ENCODE measurements around the gene LCMT2.
"Not testable (repeated sequence)": the region's sequence is repeated elsewhere in the genome, so short reads cannot be mapped to it uniquely, and the experiment has no call there.

Gene LCMT2

DNA sequence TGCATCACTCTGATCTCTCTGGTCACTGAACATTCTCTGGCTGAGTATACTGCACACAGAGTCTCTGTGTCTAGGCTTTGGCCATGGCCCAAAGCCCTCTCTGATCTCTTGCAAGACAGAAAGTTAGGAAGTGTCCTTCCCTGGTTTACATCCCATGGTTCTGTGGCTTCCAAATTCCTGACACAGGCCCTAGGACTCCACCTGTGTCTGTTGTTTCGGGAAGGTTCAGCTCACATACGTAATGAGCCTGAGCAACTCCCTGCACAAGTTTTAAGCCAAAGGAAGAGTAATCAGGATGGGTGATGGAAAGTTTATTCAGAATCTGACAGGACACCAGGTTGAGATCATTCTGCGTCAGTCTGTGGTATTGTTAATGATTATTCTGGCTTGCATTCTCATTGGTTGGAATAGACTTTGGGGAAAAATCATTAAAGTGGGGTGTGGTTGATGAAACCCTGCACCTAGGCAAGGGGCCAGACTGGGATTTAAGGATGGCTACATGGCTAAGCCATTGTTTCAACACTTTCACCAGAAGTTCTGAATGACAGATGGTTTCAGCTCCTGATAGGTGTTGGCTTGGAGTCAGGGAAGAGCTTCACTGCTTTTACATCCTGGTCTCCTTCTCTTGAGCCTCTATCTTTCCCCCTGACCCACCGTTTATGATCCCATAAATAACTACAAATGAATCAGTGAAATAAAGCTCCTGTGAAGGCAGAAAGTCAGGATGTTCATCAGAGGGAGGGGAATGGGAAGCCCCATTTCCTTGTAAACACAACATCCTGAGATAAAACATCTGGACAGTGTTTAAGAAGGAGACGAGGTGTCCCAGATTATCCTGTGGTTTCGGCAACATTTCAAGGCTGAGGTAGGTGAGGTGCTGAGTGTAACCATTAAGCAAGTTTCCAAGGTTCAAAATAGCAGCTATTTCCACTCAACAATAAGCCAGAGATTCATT lies 14.1 kb downstream of the LCMT2 start:
- no peak for DNase-seq

- no peak for DNase-seq
Observed at GRCh38 chr15:43314171-43314570, 16.2 kb downstream of the LCMT2 start.

- no peak for DNase-seq
Observed at GRCh38 chr15:43312378-43312777, 18.0 kb downstream of the LCMT2 start.

DNA sequence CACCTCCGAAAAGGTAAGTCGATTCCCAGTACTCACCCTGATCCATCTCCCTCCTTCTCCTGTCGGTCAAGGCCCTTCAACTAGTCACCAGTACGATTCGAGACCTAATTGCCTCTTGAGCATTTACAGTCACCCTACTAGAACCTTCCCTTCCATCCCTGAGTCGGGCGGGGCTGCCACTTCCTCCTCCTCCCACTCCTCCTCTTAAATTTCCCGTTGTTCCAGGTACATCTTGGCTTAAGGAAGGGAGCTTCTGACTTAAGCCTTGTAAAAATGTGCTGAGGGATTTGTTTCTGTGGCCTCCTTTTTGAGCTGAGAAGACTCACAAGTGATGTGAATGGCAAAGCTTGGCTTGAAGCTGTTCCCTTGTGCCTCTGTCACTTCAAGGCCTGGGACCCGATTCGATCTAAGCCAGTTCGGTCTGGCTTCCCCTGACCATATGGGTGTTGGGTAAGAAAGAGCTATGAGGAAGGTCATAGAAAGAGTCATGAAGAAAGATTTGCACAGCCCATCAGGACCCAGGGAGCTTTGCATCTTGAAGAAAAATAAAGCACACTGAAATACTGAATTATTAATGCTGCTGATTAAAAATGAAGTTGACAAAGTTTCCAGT lies 28.1 kb downstream of the LCMT2 start, which contains the start of gene TGM7:
Gene TGM7, minus strand, starts transcription at position 51 of the 613 bp plus-strand sequence.
- DNase-seq: no peak

DNA sequence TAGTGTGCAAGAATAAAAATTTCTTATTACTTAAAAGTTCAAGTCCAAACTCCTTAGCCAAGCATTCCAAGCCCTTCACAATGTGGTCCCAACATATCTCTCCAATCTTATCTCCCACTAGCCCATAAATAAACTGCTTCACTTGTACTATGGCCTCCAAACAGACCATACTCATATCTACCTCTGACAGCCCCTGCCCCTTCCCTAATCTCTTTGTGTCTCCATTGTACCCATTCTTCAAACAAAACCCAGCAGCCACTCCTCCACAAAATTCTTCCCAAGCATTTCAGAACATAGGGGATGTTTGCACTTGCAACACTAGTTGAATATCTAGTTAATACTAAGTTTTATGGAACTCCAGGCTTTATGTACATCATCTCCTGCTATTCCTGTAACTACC lies 30.5 kb downstream of the LCMT2 start:
- DNase-seq: no peak

DNA sequence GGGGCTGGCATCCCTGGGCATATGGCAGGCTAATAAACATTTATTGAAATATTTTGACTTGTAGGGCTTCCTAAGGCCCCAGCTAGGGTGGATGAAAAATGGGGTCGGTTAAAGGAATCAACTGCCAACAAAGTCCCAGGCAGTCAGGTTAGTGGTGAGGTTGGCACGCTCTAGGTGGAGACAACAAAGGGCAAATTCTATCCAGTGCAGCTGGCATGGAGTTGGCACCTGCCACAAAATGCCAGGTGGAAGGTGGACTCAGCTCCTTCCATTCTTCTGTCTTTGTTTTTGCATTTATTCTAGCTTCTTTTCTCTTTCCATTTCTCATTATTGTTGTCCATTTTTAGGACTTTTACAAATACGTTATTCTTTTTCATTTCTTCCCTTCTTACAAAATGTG lies 31.0 kb downstream of the LCMT2 start:
- DNase-seq: no peak

- DNase-seq: no peak
Observed at GRCh38 chr15:43294091-43294706, 36.2 kb downstream of the LCMT2 start.

DNA sequence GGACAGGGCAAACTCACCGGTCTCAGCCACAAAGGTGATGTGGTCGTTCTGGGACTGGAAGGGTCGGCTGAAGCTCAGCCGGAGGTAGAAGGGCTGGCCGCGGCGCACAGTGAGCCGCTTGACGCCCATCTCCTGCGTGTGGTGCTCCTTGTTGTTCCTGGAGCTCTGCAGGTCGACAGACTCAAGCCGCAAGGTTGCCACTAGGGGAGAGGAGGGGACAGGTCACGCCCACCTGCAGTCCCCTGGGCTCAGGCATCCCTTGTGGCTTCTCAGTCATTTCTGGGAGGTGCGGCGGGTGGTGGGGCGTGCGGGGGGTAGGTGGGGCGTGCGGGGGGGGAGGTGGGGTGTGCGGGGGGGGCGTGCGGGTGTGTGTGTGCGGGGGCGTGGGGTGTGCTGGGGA lies 36.9 kb downstream of the LCMT2 start:
- no peak for DNase-seq

DNA sequence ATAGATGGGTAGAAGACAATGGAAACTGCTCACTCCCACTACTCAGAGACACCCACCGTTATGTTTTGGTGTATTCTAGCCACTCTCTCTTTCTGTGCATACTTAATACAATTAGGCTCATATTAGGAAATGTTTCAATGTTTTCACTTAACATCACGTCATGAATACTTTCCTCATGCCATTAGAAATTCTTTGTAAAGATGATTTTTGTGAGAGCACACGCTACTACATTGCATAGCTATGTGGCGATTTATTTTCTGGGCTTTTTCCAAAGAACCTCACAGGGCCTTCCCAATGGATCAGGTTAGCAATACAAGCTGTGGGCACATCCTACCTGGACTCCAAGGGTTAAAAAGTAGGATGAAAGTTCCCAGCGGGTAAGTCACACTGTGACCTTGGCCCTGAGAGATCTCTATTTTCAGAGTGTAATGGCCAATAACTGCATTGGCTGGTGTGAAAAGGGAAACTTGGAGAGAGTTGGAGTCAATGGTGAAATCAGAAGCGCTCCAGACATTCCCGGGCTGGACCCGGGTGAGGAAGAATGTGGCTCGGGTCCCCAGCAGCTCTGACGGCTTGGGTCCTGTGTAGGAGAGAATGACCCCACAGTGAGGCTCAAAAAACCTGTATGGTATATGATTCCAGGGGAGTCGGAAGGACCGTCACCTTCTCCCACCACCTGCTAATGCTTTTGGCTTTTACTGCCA lies 37.8 kb downstream of the LCMT2 start:
- no peak for DNase-seq

DNA sequence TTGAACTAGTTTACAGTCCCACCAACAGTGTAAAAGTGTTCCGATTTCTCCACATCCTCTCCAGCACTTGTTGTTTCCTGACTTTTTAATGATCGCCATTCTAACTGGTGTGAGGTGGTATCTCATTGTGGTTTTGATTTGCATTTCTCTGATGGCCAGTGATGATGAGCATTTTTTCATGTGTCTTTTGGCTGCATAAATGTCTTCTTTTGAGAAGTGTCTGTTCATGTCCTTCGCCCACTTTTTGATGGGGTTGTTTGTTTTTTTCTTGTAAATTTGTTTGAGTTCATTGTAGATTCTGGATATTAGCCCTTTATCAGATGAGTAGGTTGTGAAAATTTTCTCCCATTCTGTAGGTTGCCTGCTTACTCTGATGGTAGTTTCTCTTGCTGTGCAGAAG lies 40.7 kb downstream of the LCMT2 start:
- DNase-seq: not testable (repeated sequence)

DNA sequence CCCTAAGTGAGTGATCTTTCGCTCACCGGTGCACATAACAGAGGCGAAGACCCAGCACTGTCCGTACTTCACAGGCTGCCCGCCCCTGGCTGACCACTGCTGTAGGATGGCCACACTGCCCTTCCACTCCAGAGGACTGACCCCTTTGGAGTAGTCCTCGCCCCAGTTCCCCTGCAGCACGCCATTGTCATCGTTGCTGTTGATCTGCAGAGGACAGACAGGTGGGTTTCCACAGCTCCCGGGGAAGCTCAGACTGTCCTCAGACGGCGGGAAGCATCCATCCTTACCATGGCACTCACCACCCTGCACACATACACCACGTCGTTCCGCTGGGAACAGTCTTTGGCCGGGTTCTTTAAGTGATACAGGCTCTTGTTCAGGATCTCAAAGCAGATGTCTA lies 43.1 kb downstream of the LCMT2 start:
- DNase-seq: no peak

DNA sequence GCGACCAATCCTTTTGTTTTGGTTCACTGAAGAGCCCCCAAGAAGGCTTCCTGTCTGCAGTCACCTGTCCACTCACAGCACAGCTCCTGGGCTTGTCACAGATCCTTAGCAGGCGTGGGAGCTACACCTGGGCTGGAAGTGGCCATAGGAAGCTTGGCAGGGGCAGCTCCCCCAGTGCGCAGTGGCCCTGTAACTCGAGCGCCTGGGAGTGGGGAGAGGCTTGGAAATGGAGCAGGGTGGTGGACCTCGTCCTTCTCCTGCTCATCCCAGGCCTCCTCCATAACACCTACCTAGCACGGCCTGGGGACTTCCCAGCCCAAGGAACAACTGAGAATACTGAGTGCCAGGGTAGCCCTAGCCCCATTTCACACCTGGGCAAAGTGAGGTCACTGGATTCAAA lies 44.3 kb downstream of the LCMT2 start:
- DNase-seq: no peak

DNA sequence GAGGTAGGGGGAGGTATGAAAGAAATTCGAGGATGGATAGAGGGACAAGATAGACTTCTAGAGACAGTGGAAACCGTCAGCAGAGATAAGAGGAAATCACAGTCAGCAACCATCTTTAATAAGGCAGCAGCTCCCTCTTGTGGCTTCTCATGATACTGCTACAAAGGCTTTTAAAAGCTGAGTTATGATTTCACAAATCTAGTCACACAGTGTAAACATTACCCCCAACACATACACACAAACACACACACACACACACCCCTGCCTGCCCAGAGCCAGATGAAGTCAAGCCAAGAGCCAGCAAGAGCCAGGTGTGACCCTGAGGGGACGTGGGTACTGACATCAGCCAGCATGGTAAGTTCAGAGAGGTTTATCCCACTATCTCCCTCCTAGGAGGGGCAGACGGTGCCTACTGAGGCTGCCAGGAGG lies 44.8 kb downstream of the LCMT2 start:
- peak; percentile 62 for DNase-seq

DNA sequence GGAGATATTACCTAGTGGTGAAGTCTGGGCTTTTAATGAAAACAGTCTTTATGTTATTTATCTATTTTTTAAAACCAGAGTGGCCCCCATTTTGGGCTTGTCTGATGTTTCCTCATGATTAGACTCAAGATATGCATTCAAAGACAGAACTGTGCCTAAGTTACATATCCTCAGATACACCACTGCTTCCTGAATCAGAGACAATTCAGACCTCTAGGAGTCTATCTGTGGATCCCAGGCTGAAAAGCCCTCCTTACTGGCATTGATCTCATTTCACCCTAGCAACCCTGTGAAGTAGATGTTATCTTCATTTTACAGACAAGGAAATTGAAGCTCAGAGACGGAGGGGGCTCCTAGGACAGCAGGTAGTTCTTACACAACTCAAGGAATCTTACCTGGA lies 46.8 kb downstream of the LCMT2 start:
- no peak for DNase-seq

- DNase-seq: no peak
Observed at GRCh38 chr15:43281926-43282602, 48.3 kb downstream of the LCMT2 start.

GRCh38 chr15:43280996-43281395 lies 49.4 kb downstream of the LCMT2 start:
- no peak for DNase-seq

DNA sequence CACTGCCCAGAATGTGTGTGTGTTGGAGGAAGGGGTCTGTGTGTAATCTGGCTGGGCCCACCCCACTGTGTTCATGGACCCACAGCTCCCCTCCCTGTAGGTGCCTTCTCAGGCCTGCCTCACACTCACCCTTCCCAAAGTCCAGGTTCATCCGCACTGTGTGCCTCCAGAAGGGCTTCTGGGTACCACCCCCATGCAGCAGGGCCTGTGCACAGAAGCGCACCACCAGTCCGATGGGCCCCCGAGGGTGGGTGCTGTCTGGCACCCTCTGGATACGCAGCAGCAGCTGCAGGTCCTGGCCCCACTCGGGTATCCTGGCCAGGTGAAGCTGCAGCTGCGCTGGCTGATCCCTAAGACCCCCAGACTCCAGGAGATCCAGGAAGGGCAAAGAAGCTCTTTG lies 50.9 kb downstream of the LCMT2 start:
- no peak for DNase-seq

DNA sequence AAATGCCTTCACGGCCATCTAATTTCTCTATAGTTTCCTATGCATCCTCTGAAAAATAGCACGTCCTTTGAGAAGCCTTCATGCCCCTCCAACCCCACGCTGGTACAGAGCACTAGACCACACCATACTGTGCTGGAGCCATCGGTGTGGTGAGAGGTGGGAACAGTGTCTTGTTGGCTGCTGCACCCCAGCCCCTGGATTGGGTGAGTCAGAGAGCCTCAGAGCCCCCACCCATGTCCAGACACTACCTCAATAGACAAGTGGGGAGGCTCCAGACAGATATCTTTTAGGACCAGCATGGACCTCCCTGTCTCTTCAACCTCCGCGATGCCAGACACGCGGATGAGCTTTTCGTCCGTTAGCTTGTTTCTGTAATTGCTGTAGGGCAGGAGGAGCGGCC lies 51.5 kb downstream of the LCMT2 start:
- DNase-seq: no peak

- no peak for DNase-seq
Observed at GRCh38 chr15:43277901-43278300, 52.5 kb downstream of the LCMT2 start.

DNA sequence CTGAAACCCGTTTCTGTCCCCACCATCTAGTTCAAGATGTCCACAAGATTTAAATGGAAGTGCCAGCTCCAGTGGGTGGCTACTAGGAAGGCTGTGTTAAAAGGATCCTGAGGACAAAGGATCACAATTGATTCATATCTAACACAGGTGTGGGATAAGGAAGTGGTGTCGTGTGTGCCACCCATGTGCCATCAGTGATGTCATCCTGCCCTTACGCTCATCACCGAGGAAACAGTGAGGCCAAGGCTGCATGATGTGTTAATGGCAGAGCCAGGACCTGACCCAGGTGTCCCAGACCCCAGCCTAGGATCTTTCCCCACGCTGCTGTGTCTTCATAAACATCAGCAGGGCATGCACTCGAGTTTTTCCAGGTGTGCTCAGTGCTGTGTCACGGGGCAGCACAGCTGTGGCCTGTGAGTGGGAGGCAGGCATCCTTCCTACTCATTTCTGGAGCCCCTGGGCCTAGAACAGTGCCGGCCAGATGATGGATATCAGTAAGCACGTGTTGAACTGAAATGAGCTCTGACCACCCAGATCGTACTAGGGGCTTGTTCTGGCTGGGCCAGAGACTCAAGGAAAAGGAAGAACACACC lies 53.0 kb downstream of the LCMT2 start:
- DNase-seq: no peak

- no peak for DNase-seq
Observed at GRCh38 chr15:43276563-43277200, 53.7 kb downstream of the LCMT2 start.
